Panc1 (cell line): Measurements from ENCODE around the gene UBC.

ENCODE experiments used
- TF ChIP-seq, protein P1 (sequence below): fragments of 450-650 bp; IDR thresholded peaks from 2 replicates; pipeline ENCODE4 v1.5.1; 2017; ENCODE audit warnings: mild to moderate bottlenecking
- TF ChIP-seq, protein P2 (sequence below), 2 experiments: IDR thresholded peaks; 2 replicates each; pipeline ENCODE4 v1.6.1; 2011 to 2012; ENCODE audit warnings: low read depth in 2 of 2, control low read depth in 1 of 2, low read length in 1 of 2, mild to moderate bottlenecking in 1 of 2, moderate library complexity in 1 of 2; ENCODE audit not compliant: insufficient read depth in 1 of 2

DNA sequence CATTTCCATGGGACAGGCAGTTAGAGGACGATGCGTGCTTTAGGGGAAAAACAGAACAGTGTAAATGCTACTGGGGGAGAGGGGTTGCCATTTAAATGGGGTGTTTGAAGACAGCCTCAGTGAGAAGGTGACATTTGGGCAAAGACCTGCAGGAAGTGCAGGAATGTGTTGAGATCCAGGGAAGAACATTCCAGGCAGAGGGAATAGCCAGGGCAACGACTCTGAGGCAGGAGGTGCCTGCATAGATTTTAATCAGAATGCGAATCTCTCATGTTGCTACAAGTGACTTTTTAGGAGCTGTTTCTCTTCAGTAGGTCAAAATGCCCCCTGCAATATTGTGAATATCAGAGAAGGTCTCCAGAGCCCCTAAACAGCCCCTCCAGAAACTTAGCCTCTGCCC is 43.2 kb downstream of the UBC start:
- TF ChIP-seq, protein P1, sequence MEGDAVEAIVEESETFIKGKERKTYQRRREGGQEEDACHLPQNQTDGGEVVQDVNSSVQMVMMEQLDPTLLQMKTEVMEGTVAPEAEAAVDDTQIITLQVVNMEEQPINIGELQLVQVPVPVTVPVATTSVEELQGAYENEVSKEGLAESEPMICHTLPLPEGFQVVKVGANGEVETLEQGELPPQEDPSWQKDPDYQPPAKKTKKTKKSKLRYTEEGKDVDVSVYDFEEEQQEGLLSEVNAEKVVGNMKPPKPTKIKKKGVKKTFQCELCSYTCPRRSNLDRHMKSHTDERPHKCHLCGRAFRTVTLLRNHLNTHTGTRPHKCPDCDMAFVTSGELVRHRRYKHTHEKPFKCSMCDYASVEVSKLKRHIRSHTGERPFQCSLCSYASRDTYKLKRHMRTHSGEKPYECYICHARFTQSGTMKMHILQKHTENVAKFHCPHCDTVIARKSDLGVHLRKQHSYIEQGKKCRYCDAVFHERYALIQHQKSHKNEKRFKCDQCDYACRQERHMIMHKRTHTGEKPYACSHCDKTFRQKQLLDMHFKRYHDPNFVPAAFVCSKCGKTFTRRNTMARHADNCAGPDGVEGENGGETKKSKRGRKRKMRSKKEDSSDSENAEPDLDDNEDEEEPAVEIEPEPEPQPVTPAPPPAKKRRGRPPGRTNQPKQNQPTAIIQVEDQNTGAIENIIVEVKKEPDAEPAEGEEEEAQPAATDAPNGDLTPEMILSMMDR: no peak
- TF ChIP-seq, protein P2, sequence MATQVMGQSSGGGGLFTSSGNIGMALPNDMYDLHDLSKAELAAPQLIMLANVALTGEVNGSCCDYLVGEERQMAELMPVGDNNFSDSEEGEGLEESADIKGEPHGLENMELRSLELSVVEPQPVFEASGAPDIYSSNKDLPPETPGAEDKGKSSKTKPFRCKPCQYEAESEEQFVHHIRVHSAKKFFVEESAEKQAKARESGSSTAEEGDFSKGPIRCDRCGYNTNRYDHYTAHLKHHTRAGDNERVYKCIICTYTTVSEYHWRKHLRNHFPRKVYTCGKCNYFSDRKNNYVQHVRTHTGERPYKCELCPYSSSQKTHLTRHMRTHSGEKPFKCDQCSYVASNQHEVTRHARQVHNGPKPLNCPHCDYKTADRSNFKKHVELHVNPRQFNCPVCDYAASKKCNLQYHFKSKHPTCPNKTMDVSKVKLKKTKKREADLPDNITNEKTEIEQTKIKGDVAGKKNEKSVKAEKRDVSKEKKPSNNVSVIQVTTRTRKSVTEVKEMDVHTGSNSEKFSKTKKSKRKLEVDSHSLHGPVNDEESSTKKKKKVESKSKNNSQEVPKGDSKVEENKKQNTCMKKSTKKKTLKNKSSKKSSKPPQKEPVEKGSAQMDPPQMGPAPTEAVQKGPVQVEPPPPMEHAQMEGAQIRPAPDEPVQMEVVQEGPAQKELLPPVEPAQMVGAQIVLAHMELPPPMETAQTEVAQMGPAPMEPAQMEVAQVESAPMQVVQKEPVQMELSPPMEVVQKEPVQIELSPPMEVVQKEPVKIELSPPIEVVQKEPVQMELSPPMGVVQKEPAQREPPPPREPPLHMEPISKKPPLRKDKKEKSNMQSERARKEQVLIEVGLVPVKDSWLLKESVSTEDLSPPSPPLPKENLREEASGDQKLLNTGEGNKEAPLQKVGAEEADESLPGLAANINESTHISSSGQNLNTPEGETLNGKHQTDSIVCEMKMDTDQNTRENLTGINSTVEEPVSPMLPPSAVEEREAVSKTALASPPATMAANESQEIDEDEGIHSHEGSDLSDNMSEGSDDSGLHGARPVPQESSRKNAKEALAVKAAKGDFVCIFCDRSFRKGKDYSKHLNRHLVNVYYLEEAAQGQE (IDR thresholded peaks at IDR 0.05; ENCODE audit: insufficient read depth in 1 of 2, low read depth in 2 of 2, low read length in 1 of 2): no peak
